ENCODE results near the gene ZBTB26. TPM values are rescaled to one million over a fixed set of nuclear protein-coding genes. Genes with fewer than 3 reads are reported as not detected.

Gene ZBTB26
- 8.2 TPM for total RNA-seq
- long read RNA-seq, full-length matches to known transcripts, result 9 of 12 reads
- long read RNA-seq, partial matches to known transcripts, result 0 of 12 reads
- long read RNA-seq, other reads (novel, unspliced or antisense), result 3 of 12 reads

DNA sequence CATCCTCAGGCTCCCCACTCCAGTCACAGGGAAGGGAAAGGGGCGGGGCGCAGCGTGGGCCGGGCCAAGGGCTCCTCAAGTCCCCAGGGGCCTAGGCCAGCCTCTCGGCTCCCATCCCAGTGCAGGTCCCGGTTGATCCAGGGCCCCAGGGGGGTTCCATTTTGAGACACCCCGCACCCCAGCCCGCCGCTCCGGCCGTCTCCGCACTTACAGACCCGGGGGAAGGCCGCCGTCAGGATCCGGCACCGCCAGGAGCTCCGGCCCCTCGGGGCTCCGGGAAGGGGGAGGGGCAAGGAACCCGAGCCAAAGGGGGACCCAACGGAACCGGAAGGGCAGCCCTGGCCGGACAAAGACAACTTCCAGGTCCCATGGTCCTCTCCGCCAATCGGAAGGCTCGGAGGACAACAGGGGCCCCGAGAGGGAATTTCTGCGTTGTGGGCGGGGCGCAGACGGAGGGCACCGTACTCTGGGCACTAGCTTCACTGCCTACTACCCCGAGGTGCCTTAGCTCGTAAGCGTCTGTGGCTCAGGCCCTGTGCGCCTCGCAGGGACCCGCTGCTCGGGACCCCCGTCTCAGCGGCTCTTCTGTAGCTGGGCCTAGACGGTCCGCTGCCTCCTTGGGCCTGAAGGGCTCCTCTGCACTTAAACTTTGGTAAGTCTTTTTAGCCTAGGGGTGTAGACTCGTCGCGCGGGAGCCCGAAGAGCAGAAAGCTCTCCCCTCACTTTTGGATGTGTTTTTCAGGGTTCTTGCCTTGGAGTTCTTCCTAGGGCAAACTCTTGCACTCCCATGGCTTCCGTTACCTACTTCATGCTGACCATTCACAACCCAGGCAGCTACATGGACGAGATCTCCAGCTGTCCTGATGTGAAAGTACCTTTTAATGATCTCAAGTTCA lies at the start of gene ZBTB26:
Gene ZBTB26 (minus strand): TSS at position 287 of the 896 bp plus-strand sequence. CDS start 11,578 bp downstream, outside the sequence.
- Histone ChIP-seq H3K27me3 (no peaks in the 10 kb centered on the region), H3K9me3 (no peaks in the 10 kb centered on the region), H3K4me3 (peak within 1 kb of the TSS; percentile 87), H3K36me3 (peaks cover 7% of the 10 kb centered on the region), H3K4me1 (peaks cover 24% of the 10 kb centered on the region), H3K27ac (peak within 1 kb of the TSS; percentile 81)
- TF ChIP-seq, protein P1, sequence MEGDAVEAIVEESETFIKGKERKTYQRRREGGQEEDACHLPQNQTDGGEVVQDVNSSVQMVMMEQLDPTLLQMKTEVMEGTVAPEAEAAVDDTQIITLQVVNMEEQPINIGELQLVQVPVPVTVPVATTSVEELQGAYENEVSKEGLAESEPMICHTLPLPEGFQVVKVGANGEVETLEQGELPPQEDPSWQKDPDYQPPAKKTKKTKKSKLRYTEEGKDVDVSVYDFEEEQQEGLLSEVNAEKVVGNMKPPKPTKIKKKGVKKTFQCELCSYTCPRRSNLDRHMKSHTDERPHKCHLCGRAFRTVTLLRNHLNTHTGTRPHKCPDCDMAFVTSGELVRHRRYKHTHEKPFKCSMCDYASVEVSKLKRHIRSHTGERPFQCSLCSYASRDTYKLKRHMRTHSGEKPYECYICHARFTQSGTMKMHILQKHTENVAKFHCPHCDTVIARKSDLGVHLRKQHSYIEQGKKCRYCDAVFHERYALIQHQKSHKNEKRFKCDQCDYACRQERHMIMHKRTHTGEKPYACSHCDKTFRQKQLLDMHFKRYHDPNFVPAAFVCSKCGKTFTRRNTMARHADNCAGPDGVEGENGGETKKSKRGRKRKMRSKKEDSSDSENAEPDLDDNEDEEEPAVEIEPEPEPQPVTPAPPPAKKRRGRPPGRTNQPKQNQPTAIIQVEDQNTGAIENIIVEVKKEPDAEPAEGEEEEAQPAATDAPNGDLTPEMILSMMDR (IDR thresholded peaks at IDR 0.05), result no peak
- ATAC-seq (peak; percentile 100), DNase-seq (peak; percentile 97)
- intact Hi-C loops (cut with DNase I), result no loop called here

DNA sequence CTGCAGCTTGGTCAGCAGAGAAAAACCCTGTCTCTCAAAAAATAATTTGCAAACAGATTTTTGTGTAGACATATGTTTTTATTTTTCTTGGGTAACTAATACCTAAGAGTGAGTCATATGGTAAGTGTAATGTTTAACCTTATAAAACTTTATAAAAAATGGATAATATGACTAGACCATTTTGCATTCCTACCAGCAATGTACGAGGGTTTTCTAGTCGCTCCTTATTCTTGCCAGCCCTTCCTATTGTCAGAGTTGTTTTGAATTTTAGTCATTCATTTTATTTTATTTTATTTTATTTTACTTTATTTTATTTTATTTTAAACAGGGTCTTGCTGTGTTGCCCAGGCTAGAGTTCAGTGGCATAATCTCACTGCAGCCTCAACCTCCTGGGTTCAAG lies 47.3 kb upstream of the ZBTB26 start:
- H3K27me3 ChIP-seq, result no peaks in the 10 kb centered on the region
- H3K4me1 ChIP-seq, result no peaks in the 10 kb centered on the region
- intact Hi-C loops (cut with DNase I), result no loop called here
- no peak for DNase-seq
- H3K36me3 ChIP-seq, result no peaks in the 10 kb centered on the region
- TF ChIP-seq, protein P1 (IDR thresholded peaks at IDR 0.05), result no peak
- no peak overlapping the region for H3K27ac ChIP-seq
- no peak overlapping the region for H3K4me3 ChIP-seq
- no peaks in the 10 kb centered on the region for H3K9me3 ChIP-seq
- no peak for ATAC-seq

GRCh38 chr9:122975196-122975595 lies 43.9 kb upstream of the ZBTB26 start:
- H3K27ac ChIP-seq, result peak overlapping the region; percentile 59
- H3K27me3 ChIP-seq, result no peaks in the 10 kb centered on the region
- TF ChIP-seq, protein P1 (IDR thresholded peaks at IDR 0.05), result no peak
- no peaks in the 10 kb centered on the region for H3K9me3 ChIP-seq
- H3K4me1 ChIP-seq, result no peaks in the 10 kb centered on the region
- no peak for DNase-seq
- intact Hi-C loops (cut with DNase I), result no loop called here
- no peak overlapping the region for H3K4me3 ChIP-seq
- no peak for ATAC-seq
- peaks cover 17% of the 10 kb centered on the region for H3K36me3 ChIP-seq

DNA sequence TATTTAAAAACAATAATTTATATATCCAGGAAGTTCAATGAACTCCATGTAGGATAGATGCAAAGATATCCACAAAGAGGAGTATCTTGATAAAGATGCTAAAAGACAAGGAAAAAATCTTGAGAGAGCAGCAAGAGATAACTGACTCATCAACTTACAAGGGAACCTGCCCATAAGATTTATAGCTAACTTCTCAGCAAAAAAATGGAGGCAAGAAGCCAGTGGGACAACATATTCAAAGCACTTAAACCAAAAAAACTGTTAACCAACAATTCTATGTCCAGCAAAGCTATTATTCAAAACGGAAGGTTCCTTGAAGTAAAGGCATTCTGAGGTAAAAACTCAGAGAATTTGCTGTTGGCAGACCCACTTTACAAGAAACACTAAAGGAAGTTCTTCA lies 29.8 kb upstream of the ZBTB26 start:
- Histone ChIP-seq H3K4me3 (no peak overlapping the region), H3K27me3 (no peaks in the 10 kb centered on the region), H3K36me3 (peaks cover 28% of the 10 kb centered on the region), H3K9me3 (no peaks in the 10 kb centered on the region), H3K27ac (no peak overlapping the region), H3K4me1 (no peaks in the 10 kb centered on the region)
- ATAC-seq, result no peak
- intact Hi-C loops (cut with DNase I), result no loop called here
- no peak for DNase-seq
- TF ChIP-seq, protein P1 (IDR thresholded peaks at IDR 0.05), result no peak

GRCh38 chr9:122955961-122956360 lies 24.6 kb upstream of the ZBTB26 start:
- Histone ChIP-seq H3K4me1 (peaks cover 11% of the 10 kb centered on the region), H3K4me3 (no peak overlapping the region), H3K27me3 (no peaks in the 10 kb centered on the region), H3K36me3 (peaks cover 10% of the 10 kb centered on the region), H3K9me3 (no peaks in the 10 kb centered on the region), H3K27ac (no peak overlapping the region)
- no peak for DNase-seq
- intact Hi-C loops (cut with DNase I), result no loop called here
- ATAC-seq, result no peak
- TF ChIP-seq, protein P1 (IDR thresholded peaks at IDR 0.05), result no peak

Measured in upper lobe of right lung (tissue), 1 donor.